ENCODE data around the gene KIAA1191. TPM values are rescaled to one million over a fixed set of nuclear protein-coding genes. Genes with fewer than 3 reads are reported as not detected.

Gene KIAA1191
- polyA plus RNA-seq, 1 donor: 60.7 TPM

- no peak for DNase-seq (ENCODE audit: low read depth)
These were observed 4.0 kb upstream of the KIAA1191 start, which contains the start of gene ARL10 for GRCh38 chr5:176365351-176366231. Gene ARL10 (plus strand): TSS chr5:176365487. CDS start chr5:176365564, 77 bp downstream.

DNA sequence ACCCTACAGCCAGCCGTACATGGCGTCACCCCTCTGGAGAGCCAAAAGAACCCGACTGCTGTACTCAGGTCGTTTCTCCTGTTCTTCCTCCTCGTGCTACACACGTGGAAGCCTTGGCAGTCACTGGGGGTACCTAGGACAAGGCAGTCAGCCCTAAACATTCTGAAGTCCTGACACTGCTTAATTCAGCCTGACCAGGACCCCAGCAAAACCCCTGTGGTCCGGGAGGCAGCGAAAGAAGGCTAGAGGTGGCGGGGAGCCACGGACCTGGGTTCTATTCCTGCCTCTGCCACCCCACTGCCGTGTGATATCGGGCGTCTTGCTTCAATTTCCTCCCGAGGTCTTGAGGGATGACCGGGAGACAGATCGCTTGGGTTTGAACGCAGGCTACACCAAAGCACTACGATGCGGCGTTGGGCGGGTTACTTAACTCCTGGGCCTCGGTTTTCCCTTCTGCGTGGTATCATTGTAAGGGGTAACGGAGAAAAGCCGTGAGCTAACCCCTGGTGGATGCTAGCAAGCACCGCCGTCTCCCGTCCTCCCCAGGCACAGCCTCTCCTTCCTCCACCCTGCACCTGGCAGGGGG, 3.3 kb upstream of the KIAA1191 start:
- DNase-seq (ENCODE audit: low read depth): no peak

DNA sequence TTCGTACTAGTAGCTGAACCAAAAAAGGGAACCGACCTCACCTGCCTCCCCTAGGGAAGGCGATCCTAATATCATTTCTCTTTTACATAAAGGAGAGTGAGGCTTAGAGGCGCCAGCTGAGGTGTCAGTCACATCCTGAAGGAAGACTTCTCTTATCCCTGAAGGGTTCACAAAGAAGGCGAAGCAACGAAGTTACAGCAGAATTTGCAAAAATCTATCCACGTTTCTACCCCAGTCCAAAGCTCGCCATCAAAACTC, 598 bp upstream of the KIAA1191 start:
- no peak for DNase-seq (ENCODE audit: low read depth)

DNA sequence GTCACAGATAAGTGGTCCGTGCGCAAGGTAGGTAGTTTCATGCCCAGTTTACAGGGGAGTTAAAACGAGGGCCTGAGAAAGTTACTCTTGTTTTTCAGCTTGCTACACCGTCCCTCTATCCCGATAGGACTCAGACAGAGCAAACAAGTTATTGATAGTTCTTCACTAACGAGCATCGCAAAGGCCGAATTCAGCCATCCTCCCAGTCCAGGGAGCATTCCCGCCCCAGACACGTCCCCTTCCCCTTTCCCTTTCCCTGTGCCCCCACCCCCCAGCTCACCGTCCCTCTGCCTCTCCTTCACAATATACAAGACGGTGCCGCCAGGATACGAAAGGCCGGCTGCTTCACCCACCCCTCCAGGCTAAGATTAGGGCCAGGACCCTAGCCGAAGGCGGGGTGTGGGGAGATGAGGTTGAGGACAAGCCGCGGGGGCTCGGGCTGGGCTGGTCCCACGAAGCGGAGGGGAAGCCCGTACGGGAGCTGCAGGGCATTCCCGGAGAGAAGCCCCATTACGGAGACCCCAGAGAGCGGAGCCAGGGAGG, 599 bp downstream of the KIAA1191 start:
- no peak for DNase-seq (ENCODE audit: low read depth)

DNA sequence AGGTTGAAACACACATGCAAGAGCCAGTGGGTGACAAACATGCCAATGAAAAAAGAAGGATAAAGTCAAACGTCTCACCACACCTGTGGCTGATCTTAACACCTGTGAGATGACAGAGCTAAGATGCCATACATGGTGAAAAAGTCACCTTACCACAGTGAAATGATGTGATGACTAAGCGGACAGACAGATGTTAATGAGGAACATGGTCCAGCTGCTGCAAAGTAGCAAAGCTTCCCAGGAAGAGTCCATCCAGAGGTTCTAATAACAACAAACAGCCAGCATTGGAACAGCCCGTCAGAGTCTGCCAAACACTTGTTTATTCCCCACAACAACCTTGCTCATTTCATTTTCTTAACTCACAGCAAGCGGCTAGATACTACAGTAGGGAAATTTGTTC, 1.9 kb downstream of the KIAA1191 start:
- DNase-seq (ENCODE audit: low read depth): no peak

DNA sequence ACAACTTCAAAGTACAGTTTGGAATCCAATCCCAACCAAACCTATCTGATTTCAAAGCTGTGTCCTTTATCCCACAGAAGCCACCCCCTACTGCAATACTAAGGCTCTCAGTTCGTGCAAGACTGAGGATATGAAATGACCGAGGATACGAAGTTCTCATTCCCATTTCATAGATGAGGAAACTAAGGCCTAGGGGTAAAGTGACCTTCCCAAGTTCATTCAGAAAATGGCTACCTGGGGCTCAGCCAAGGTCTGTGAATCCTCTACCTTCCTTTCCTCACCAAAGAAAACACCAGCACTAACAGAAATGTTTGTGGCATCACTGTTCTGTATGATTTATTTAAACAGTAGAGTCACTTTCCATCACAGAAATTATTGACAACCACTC, 5.4 kb downstream of the KIAA1191 start:
- no peak for DNase-seq (ENCODE audit: low read depth)

- DNase-seq (ENCODE audit: low read depth): no peak
These were observed 6.0 kb downstream of the KIAA1191 start for GRCh38 chr5:176355400-176356178.

DNA sequence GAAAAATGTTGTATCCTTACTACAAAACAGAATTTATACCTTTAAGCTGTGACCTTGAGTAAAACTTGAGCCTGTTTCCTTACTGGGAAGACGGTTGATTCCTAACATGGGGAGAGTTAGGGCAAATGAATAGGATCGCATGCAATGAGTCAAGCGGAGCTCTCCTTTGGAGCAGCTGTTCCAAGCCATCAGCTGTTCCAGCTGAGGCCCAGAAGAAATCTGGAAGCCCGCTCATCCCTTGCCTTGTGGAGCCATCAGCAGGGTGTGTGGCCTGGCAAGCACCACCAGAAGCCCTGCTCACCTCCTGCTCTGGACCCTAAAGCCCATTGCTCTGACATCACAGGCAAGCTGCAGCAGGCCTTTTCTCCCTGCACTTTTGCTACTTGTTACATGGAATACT, 8.0 kb downstream of the KIAA1191 start:
- no peak for DNase-seq (ENCODE audit: low read depth)

DNA sequence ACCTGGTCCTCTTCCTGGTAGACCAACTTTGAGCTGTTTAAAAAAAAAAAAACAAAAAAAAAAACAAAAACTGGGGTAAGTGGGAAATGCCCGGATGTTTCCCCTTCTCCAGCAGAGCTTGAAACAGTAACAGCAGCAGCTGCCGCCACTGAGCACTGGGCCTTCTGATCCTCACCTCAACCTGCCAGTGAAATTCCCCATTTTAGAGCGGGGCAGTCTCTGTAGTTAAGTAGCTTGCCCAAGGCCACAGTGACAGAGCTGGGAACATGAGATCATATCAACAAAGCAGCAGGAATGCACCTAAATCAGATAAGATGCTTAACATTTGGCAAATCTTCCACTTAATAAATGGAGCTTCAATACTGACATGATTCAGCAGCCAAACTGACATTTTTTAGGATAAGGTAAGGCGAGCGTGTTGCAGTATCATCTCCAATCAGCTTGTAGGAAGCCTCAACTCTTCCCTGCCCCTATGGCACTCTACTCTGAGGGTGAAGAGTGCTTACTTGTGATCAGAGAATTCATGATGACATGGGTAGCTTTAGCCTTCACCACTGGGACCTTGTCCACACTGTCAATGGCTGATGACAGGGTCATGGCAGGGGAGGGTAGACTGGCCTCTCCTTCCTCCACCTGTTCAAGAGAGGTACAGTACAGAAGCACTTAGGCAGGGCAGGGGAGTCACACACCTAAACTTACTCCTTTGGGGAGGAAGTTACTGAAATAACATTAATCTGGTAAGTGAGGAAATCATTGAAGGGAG, 9.3 kb downstream of the KIAA1191 start:
- no peak for DNase-seq (ENCODE audit: low read depth)

DNA sequence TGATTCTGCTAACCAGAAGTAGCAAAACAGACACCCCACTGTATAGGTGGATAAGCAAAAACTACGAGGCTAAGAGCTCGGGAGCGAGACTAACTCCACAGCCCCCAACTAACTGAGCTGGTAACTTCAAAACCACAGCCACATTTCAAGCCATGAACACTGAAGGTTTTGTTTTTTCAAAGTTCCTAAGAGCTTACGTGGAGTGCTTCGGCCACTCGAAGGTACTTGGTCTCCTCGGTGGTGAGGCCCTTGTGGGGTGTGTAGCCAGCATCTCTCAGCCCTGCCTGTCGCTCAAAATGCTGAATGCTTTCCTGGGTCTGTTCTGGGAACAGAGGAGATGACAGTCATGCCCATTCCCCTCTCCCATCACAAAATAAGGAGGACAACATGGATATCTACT, 11.1 kb downstream of the KIAA1191 start:
- DNase-seq (ENCODE audit: low read depth): no peak

- no peak for DNase-seq (ENCODE audit: low read depth)
These were observed 18.7 kb downstream of the KIAA1191 start for GRCh38 chr5:176342766-176343458.

- no peak for DNase-seq (ENCODE audit: low read depth)
These were observed 19.4 kb downstream of the KIAA1191 start for GRCh38 chr5:176342158-176342483.

DNA sequence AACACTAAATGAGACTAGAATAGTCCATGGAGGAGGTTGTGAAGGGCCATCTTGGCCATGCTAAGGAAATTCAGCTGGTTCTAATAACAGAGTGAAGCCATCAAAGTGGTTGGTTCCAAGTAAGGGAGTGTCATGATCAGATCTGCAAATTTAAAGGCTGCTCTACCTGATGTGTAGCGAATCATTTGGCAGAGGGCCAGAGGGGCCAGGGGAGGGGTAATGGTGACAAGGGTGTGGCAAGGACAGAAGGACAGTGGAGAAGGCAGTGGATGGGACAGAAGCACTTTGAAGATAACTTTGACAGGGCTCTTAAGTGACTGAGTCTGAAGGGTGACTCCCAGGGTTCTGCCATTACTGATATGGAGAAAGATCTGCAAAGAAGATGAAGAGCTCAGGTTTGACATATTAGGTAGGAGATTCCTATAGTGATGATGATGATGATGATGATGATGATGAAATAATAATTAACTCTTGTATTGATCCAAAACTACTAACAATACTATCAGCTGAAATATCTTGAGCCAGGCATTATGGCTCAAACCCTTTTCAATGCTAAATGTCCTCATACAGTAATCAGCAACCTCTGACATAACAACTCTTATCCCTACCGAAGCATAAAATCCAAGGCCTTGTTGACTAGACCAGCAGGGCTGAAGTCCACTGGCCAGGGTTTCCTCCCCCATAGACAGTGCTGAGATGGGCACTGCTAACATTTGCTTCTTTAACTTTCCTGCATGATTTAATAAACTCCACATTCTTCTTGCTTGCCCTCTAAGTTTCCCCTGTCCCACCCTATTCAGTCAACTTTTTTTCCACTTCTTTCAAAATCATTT, 20.0 kb downstream of the KIAA1191 start:
- no peak for DNase-seq (ENCODE audit: low read depth)

DNA sequence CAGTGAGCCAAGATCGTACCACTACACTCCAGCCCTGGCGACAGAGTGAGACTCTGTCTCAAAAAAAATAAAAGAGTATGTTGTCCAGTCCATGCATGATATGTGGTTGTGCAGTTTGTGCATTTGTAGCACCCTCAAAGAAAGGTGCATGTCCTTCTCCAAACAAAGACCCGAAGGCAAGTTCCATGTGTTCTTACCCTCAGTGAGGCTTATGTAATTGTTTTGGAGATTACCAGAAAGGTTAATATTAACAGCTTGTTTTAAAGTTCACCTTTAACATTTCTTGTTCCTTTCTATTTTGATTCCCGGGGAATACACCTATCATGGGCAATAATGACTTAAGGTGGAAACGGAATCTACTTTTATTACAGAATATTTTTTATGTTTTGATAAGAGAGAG, 22.3 kb downstream of the KIAA1191 start:
- DNase-seq (ENCODE audit: low read depth): no peak

DNA sequence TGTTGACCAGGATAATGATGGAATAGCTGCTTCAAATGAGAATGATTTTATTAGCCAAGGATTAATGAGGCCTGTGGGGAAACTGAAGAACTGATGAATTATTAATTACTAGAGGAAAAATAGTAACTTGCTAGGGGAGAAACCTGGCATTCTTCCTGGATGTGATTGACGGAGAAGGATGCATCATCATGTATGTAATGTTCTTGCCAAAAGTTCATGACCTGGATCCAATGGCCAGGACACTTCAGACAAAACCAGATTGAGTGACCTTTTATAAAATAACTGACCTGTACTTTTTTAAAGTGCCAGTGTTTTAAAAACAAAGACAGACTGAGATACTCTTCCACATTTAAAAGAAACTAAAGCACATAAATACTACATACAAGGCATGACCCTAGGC, 23.7 kb downstream of the KIAA1191 start:
- no peak for DNase-seq (ENCODE audit: low read depth)

DNA sequence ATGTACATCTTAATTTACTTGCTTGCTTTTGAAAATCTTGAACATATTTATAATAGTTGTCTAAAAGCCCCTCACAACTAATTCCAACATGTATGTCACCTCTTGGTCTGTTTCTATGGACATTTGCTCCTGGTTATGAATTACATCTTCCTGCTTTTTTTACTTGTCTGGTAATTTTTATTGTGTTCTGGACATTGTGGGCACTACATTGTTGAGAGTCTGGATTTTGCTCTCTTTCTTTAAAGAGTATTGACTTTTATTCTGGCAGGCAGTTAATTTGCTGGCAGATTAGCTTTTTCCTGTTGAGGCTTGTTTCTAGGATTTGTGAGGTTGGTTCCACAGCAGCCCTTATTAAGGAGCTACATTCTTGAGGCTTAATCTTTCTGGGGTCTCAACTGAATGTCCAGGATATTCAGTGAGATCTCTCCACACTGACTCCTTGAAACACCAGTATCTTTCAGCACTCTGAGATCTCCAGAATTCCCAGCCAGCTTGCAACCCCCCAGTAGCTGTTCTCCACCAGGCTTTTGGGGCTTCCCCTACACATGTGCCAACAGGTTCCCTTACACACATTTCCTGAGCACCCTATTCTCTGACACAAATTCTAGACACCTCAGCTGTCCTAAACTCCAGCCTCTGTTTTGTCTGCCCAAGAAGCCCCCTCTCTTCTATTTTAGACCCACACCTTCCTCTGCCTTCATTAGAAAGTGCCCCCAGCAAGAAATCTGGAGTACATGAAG, 27.4 kb downstream of the KIAA1191 start:
- DNase-seq (ENCODE audit: low read depth): no peak

DNA sequence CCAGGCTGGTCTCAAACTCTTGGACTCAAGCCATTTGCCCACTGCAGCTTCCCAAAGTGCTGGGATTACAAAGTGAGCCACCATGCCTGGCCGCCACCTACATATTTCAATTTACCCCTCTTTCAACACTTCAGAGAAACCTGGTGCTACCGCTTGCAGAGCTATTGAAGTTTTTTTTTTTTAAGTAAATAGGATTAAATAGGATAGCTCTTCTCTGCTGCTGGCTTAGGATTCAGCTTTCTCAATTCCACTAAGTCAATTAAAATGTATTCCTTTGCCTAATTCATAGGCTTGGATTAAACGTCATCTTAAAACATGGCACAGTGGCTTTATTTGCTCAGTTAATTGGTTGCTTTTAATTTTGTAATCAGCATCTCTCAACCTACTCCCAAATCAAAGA, 41.0 kb downstream of the KIAA1191 start:
- no peak for DNase-seq (ENCODE audit: low read depth)

- no peak for DNase-seq (ENCODE audit: low read depth)
These were observed 41.6 kb downstream of the KIAA1191 start for GRCh38 chr5:176319827-176320554.
